Endothelial cell (in vitro differentiated cells): ENCODE data around the gene WDR5. TPM values are rescaled to one million over a fixed set of nuclear protein-coding genes. Genes with fewer than 3 reads are reported as not detected.

Experiments used
- DNase-seq: peaks from one replicate; pipeline ENCODE4 v3.0.0; 2021; ENCODE audit warnings: low spot score
- H3K27ac Mint-ChIP-seq: one replicate; pipeline ENCODE4 v1.8.0; 2021; ENCODE audit warnings: mixed read lengths, inconsistent platforms; ENCODE audit not compliant: unreplicated experiment
- H3K27me3 Mint-ChIP-seq: one replicate; pipeline ENCODE4 v1.8.0; 2021; ENCODE audit warnings: mild to moderate bottlenecking, moderate library complexity, mixed read lengths, inconsistent platforms; ENCODE audit not compliant: unreplicated experiment
- H3K36me3 Mint-ChIP-seq: one replicate; pipeline ENCODE4 v1.8.0; 2021; ENCODE audit warnings: mild to moderate bottlenecking, low read depth, mixed read lengths, inconsistent platforms; ENCODE audit not compliant: unreplicated experiment
- H3K4me1 Mint-ChIP-seq: one replicate; pipeline ENCODE4 v1.8.0; 2021; ENCODE audit warnings: mild to moderate bottlenecking, mixed read lengths, inconsistent platforms; ENCODE audit not compliant: unreplicated experiment
- H3K4me3 Mint-ChIP-seq: one replicate; pipeline ENCODE4 v1.8.0; 2021; ENCODE audit warnings: mild to moderate bottlenecking, mixed read lengths, inconsistent platforms; ENCODE audit not compliant: unreplicated experiment
- H3K9me3 Mint-ChIP-seq: one replicate; pipeline ENCODE4 v1.8.0; 2021; ENCODE audit warnings: mixed read lengths, inconsistent platforms; ENCODE audit not compliant: unreplicated experiment
- total RNA-seq: library from RNA; stranded (reverse); fragmentation: NEBNext Ultra II Directional; extraction: Animal tissue kit (Norgen Biotek cat#: 25700); gene quantifications from one replicate; pipeline ENCODE4 v1.2.1, GENCODE V29; 2021; ENCODE audit not compliant: unreplicated experiment
- TF ChIP-seq, protein P1 (sequence below): fragments of 200-600 bp; sonication (generic); IDR thresholded peaks from one replicate; pipeline ENCODE4 v1.5.0; 2021; ENCODE audit warnings: antibody characterized with exemption; ENCODE audit not compliant: unreplicated experiment

The WDR5 gene
- total RNA-seq, 1 donor from 2014 or later = 26.5 TPM

DNA sequence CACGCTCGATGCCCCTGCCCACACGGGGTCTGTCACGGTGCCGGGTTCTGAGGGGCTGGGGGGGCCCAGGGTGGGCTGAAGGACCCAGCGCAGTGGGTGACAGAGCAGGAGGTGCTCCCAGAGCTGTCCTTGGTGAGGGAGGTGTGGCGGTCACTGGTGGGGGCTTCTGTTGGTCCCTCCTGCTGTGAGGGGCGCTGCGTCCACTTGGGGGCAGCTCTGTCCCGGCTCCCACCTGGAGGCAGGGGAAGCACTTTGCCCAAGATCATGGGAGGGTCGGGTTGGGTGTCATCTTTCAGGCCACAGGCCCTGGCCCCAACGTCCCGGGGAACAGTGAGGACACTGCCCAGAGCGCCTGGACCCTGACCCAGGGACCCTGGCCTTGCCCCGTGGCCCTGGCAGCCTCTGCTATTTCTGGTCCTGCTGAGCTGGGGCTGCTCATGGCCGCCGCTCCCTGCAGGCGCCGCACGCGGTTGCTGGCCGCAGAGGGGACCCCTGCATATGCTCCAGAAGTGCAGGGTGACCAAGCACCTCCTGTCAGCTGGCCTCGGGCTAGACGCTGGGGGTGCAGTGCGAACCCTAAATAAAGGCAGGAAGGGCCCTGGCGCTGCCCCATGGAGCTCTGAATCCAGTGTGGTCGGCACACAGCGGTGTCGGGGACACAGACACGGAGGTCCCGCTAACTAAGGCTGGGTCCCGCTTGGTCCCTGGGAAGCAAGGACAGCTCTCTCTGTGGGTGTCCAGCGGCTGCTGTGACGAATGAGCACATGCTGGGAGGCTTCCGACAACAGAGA, 40.1 kb downstream of the WDR5 start:
- H3K9me3 Mint-ChIP-seq = no peaks in the 10 kb centered on the region
- peaks cover 5% of the 10 kb centered on the region for H3K27me3 Mint-ChIP-seq
- peaks cover 10% of the 10 kb centered on the region for H3K4me1 Mint-ChIP-seq
- no peak overlapping the region for H3K27ac Mint-ChIP-seq
- H3K4me3 Mint-ChIP-seq = no peak overlapping the region
- DNase-seq = no peak
- TF ChIP-seq, protein P1, sequence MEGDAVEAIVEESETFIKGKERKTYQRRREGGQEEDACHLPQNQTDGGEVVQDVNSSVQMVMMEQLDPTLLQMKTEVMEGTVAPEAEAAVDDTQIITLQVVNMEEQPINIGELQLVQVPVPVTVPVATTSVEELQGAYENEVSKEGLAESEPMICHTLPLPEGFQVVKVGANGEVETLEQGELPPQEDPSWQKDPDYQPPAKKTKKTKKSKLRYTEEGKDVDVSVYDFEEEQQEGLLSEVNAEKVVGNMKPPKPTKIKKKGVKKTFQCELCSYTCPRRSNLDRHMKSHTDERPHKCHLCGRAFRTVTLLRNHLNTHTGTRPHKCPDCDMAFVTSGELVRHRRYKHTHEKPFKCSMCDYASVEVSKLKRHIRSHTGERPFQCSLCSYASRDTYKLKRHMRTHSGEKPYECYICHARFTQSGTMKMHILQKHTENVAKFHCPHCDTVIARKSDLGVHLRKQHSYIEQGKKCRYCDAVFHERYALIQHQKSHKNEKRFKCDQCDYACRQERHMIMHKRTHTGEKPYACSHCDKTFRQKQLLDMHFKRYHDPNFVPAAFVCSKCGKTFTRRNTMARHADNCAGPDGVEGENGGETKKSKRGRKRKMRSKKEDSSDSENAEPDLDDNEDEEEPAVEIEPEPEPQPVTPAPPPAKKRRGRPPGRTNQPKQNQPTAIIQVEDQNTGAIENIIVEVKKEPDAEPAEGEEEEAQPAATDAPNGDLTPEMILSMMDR = no peak
- H3K36me3 Mint-ChIP-seq = no peaks in the 10 kb centered on the region

DNA sequence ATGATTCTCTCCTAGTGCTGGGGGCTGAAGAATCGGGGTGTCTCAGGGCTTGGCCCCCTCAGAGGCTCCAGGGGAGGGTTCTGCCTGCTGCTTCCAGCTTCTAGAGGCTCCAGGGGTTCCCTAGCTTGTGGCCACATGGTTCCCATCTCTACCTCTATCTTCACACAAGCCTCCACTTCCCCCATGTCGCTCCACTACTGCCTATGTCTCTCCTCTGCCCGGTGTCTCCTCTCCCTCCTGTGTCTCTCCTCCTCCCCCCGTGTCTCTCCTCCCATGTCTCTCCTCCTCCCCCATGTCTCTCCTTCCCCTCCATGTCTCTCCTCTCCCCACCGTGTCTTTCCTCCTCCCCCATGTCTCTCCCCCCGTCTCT, 40.7 kb downstream of the WDR5 start:
- no peak overlapping the region for H3K27ac Mint-ChIP-seq
- no peak for DNase-seq
- peaks cover 5% of the 10 kb centered on the region for H3K27me3 Mint-ChIP-seq
- H3K4me3 Mint-ChIP-seq = no peak overlapping the region
- no peaks in the 10 kb centered on the region for H3K9me3 Mint-ChIP-seq
- H3K4me1 Mint-ChIP-seq = peaks cover 10% of the 10 kb centered on the region
- no peaks in the 10 kb centered on the region for H3K36me3 Mint-ChIP-seq
- TF ChIP-seq, protein P1 = no peak

DNA sequence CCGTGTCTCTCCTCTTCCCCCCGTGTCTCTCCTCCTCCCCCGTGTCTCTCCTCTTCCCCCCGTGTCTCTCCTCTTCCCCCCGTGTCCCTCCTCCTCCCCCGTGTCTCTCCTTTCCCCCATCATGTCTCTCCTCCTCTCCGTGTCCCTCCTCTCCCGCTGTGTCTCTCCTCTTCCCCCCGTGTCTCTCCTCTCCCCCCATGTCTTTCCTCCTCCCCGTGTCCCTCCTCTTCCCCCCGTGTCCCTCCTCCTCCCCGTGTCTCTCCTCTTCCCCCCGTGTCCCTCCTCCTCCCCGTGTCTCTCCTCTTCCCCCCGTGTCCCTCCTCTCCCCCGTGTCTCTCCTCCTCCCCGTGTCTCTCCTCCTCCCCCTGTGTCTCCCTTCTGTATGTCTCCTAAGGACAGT, 41.3 kb downstream of the WDR5 start:
- Mint-ChIP-seq H3K36me3 (peaks cover under 1% of the 10 kb centered on the region), H3K4me1 (peaks cover 10% of the 10 kb centered on the region), H3K4me3 (no peak overlapping the region), H3K27me3 (peaks cover 5% of the 10 kb centered on the region), H3K9me3 (no peaks in the 10 kb centered on the region), H3K27ac (no peak overlapping the region)
- no peak for DNase-seq
- TF ChIP-seq, protein P1 = no peak

DNA sequence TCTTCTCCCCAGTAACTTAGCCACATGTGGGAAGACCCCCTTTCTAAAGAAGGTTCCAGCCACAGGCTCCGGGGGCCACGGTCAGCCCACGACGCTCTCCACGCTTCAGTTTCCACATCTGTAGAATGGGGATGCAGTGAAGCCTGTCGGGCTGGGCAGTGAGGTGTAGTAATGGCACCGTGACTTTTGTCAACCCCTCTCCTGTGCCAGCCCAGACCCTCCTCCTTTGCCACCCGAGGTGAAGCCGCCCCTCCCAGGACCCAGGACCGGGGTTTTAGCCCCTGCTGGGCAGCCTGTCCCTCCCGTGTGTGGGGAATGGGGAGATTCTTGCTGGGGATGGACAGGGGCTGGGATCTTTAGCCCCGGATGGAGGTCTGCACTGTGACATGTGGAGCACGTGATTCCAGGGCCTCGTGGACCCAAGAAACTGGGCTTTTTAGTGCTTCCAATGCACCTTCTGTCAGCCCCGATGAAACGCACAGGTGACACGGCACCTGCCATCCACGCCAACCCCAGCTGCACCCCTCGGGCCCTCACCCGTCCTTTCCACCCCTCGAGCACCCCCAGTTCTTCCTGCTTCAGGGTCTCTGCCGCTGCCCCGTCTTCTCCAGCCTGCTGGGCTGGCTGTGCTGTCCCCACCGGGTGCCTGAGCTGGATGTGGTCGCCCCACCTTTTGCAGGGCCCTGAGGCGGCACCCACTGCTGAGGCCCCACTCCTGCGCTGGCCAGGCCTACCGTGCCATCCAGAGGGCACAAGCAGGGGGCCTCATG, 41.9 kb downstream of the WDR5 start:
- DNase-seq = no peak
- no peak overlapping the region for H3K4me3 Mint-ChIP-seq
- peaks cover 16% of the 10 kb centered on the region for H3K4me1 Mint-ChIP-seq
- TF ChIP-seq, protein P1 = no peak
- no peaks in the 10 kb centered on the region for H3K9me3 Mint-ChIP-seq
- H3K27ac Mint-ChIP-seq = no peak overlapping the region
- peaks cover 7% of the 10 kb centered on the region for H3K36me3 Mint-ChIP-seq
- H3K27me3 Mint-ChIP-seq = peaks cover 6% of the 10 kb centered on the region

DNA sequence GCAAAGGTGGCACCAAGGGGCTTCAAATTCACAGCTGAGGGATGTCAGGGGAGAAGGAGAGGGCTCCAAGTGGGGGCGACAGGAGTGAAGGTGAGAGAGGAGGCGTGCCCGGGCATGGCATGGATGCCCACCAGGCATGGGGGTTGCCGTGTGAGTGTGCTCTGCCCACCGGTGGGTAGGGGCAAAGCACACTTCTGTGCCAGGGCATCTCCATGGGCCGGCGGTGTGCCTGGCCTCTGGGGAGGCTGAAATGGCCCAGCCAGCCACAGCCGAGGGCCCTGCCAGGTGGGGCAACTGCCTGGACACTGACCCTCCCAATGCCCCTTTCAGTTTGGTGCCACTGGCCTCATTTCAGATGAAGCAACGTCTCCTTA, 42.5 kb downstream of the WDR5 start:
- no peak for DNase-seq
- Mint-ChIP-seq H3K4me1 (peaks cover 18% of the 10 kb centered on the region), H3K27ac (no peak overlapping the region)

More for the DNA sequence above, 42.5 kb downstream of the WDR5 start:
- peaks cover 8% of the 10 kb centered on the region for H3K36me3 Mint-ChIP-seq
- TF ChIP-seq, protein P1 = no peak
- peaks cover 5% of the 10 kb centered on the region for H3K27me3 Mint-ChIP-seq
- H3K4me3 Mint-ChIP-seq = no peak overlapping the region
- H3K9me3 Mint-ChIP-seq = no peaks in the 10 kb centered on the region
